NK-92 (cell line): ENCODE data around the gene TFCP2L1.

ENCODE experiments used
- DNase-seq: peaks from one replicate; lab custom pipeline; 2025; ENCODE audit not compliant: unreplicated experiment; lab: John Stamatoyannopoulos, UW

TFCP2L1 gene

GRCh38 chr2:121243821-121244460 lies 41.1 kb downstream of the TFCP2L1 start:
- no peak for DNase-seq

GRCh38 chr2:121242976-121243375 lies 42.0 kb downstream of the TFCP2L1 start:
- no peak for DNase-seq

GRCh38 chr2:121242175-121242875 lies 42.7 kb downstream of the TFCP2L1 start:
- DNase-seq: no peak

- no peak for DNase-seq
These were observed 43.5 kb downstream of the TFCP2L1 start for GRCh38 chr2:121241466-121241865.

GRCh38 chr2:121240436-121240835 lies 44.6 kb downstream of the TFCP2L1 start:
- DNase-seq: no peak

GRCh38 chr2:121239969-121240368 lies 45.0 kb downstream of the TFCP2L1 start:
- DNase-seq: no peak

- DNase-seq: no peak
These were observed 45.5 kb downstream of the TFCP2L1 start for GRCh38 chr2:121239471-121239870.

- DNase-seq: no peak
These were observed 46.2 kb downstream of the TFCP2L1 start for GRCh38 chr2:121238828-121239227.

- no peak for DNase-seq
These were observed 46.9 kb downstream of the TFCP2L1 start for GRCh38 chr2:121237980-121238665.

- DNase-seq: no peak
These were observed 47.5 kb downstream of the TFCP2L1 start for GRCh38 chr2:121237336-121237979.

- DNase-seq: no peak
These were observed 48.3 kb downstream of the TFCP2L1 start for GRCh38 chr2:121236650-121237180.

- no peak for DNase-seq
These were observed 48.8 kb downstream of the TFCP2L1 start for GRCh38 chr2:121236101-121236640.

GRCh38 chr2:121235542-121235941 lies 49.5 kb downstream of the TFCP2L1 start:
- no peak for DNase-seq

GRCh38 chr2:121234791-121235190 lies 50.2 kb downstream of the TFCP2L1 start:
- no peak for DNase-seq

GRCh38 chr2:121234144-121234543 lies 50.9 kb downstream of the TFCP2L1 start:
- no peak for DNase-seq

GRCh38 chr2:121233486-121234110 lies 51.4 kb downstream of the TFCP2L1 start:
- no peak for DNase-seq

GRCh38 chr2:121232626-121233265 lies 52.3 kb downstream of the TFCP2L1 start:
- DNase-seq: no peak

- no peak for DNase-seq
These were observed 53.5 kb downstream of the TFCP2L1 start for GRCh38 chr2:121231385-121232000.

- DNase-seq: no peak
These were observed 56.5 kb downstream of the TFCP2L1 start for GRCh38 chr2:121228521-121228920.
